HFFc6 (cell line): ENCODE data around the gene RFTN1. TPM values are rescaled to one million over a fixed set of nuclear protein-coding genes. Genes with fewer than 3 reads are reported as not detected.

ENCODE experiments used
- DNase-seq: peaks from one replicate; pipeline ENCODE4 v3.0.0-alpha.2; 2018
- H3K27ac Mint-ChIP-seq: 2 replicates; pipeline ENCODE4 v1.8.0; 2020; ENCODE audit warnings: mild to moderate bottlenecking, mixed read lengths
- H3K27me3 Mint-ChIP-seq: 2 replicates; pipeline ENCODE4 v1.8.0; 2021; ENCODE audit warnings: mild to moderate bottlenecking, moderate library complexity, mixed read lengths; ENCODE audit not compliant: insufficient read depth
- H3K36me3 Mint-ChIP-seq: 2 replicates; pipeline ENCODE4 v1.8.0; 2021; ENCODE audit warnings: low read depth, mixed read lengths
- H3K4me1 Mint-ChIP-seq: 2 replicates; pipeline ENCODE4 v1.8.0; 2020; ENCODE audit warnings: low read depth, mixed read lengths
- H3K4me3 Mint-ChIP-seq: 2 replicates; pipeline ENCODE4 v1.8.0; 2020; ENCODE audit warnings: mild to moderate bottlenecking, moderate library complexity, mixed read lengths
- H3K9me3 Mint-ChIP-seq: 2 replicates; pipeline ENCODE4 v1.8.0; 2020; ENCODE audit warnings: mild to moderate bottlenecking, mixed read lengths
- CTCF ChIP-seq: fragments of 200-600 bp; sonication (generic); IDR thresholded peaks from 2 replicates; pipeline ENCODE4 v1.5.0; 2021; ENCODE audit warnings: antibody characterized with exemption, mild to moderate bottlenecking
- total RNA-seq, 6 experiments: library from RNA; stranded (reverse); fragmentation: NEBNext Ultra II Directional; extraction: Animal tissue kit (Norgen Biotek cat#: 25700); gene quantifications; 2 replicates in 1 of 6; 3 replicates in 5 of 6; pipeline ENCODE4 v1.2.3, GENCODE V29; 2021

Gene RFTN1
- total RNA-seq, 6 experiments from 2014 or later: 53.4 to 62.4 (median 57.4) TPM

- H3K27me3 Mint-ChIP-seq: no peaks in the 10 kb centered on the region
- no peak for TF ChIP-seq CTCF
- H3K9me3 Mint-ChIP-seq: no peaks in the 10 kb centered on the region
- H3K27ac Mint-ChIP-seq: no peak overlapping the region
- H3K36me3 Mint-ChIP-seq: no peaks in the 10 kb centered on the region
- H3K4me1 Mint-ChIP-seq: peaks cover 11% of the 10 kb centered on the region
- DNase-seq: no peak
- H3K4me3 Mint-ChIP-seq: no peak overlapping the region
Observed at GRCh38 chr3:16280671-16281070, 232.8 kb downstream of the RFTN1 start.

DNA sequence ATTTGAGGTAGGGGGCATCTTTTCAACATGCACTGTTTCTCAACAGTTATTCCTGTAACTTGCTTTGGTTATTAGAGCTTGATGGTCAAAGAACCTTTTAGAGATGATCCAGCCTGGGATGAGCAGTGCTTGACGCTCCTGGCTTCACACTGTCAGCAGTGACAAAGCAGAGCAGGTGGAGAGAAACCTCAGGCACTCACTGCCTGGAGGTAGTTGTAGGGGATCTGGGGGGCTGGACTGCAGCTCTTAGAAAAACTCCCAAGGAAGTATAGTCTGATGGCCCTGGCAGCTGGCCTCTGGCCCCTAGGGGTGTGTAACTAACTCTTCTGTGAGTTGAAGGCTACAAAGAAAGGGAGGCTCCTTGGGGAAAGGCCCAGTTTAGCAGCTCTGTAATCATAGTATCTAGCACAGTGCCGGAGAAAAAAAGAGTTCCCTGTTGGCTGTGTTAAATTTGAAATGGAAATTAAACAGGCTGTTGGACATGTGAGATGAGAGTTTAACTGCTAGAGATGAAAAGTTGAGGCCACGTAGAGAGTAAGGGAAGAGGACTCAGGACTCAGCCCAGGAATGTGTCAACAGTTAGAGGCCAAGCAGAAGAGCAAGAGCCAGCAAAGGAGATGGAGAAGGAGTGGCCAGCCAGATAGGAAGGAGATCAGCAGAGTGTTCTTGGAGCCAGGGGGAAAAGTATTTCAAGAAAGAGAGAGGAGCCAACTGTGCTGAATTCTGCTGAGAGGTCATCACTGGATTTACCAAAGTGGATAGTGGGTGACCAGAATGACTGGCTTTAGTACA is 234.3 kb downstream of the RFTN1 start:
- DNase-seq: no peak
- Mint-ChIP-seq H3K9me3 (no peaks in the 10 kb centered on the region), H3K4me1 (peaks cover 11% of the 10 kb centered on the region), H3K27me3 (no peaks in the 10 kb centered on the region), H3K36me3 (no peaks in the 10 kb centered on the region), H3K27ac (no peak overlapping the region), H3K4me3 (no peak overlapping the region)
- TF ChIP-seq CTCF: no peak

DNA sequence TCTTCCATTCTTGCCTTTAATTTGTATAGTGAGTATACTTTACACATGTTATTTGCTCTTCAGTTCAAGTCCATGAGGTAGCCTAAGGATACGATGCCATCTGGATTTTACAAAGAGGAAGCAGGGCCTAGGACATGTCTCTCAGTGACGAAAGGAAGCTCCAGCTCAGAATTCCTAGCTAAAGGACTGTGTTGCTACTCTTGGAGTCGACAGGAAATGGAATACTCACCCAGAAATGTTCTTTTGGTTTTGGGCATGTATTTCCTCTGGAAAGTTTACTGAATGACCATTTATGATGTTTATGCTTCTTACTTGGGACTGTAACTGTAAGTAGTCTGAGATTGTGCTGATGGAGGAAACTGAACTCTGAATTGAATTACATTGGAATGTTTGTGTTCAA is 236.0 kb downstream of the RFTN1 start:
- Mint-ChIP-seq H3K36me3 (no peaks in the 10 kb centered on the region), H3K4me3 (peak overlapping the region; percentile 3; the same call in 1 of the 2 replicates)

DNA sequence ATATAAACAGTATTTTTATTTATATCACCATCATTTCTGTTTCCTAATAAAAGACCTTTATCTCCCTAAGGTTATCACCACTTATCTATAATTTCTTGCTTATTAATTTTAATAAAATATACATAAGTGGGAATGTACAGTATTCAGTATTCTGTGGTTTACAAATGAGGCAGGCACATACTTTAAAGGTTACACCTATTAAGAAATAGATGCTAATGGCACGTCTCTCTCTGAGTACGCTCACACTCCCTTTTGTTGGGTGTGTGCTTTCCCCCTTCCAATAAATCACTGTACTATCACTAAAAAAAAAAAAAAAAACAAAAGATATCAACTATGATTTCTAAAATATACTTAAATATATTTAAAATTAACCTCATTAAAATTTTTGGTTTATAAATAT is 239.6 kb downstream of the RFTN1 start:
- no peak for DNase-seq
- H3K36me3 Mint-ChIP-seq: no peaks in the 10 kb centered on the region; the same call in 1 of the 2 replicates
- no peak overlapping the region for H3K4me3 Mint-ChIP-seq
- no peak for TF ChIP-seq CTCF
- no peaks in the 10 kb centered on the region for H3K9me3 Mint-ChIP-seq
- no peaks in the 10 kb centered on the region for H3K27me3 Mint-ChIP-seq
- no peak overlapping the region for H3K27ac Mint-ChIP-seq
- H3K4me1 Mint-ChIP-seq: peaks cover 11% of the 10 kb centered on the region

More for the DNA sequence above, 236.0 kb downstream of the RFTN1 start:
- Mint-ChIP-seq H3K27ac (peak overlapping the region; percentile 74), H3K9me3 (no peaks in the 10 kb centered on the region), H3K27me3 (no peaks in the 10 kb centered on the region), H3K4me1 (peaks cover 11% of the 10 kb centered on the region)
- TF ChIP-seq CTCF: no peak
- no peak for DNase-seq

DNA sequence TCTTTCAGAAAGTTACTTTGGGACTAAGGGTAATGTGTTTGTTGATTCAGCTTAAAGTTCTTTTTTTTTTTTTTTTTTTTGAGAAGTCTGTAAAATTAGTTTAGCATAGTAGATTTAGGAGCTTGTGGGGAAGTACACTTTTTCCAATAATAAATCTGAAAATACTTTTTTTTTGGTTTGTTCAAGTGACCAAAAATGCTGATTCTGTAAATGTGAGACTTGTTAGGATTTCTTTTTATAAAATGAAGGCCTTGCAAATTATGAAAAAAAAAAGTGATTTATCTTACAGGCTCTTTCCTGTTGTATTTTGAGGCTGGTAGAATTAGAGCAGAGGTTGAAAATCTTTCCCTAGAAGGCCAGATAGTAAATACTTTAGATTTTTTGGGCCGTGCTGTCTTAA is 240.9 kb downstream of the RFTN1 start:
- no peak overlapping the region for H3K27ac Mint-ChIP-seq
- no peaks in the 10 kb centered on the region; the same call in 1 of the 2 replicates for H3K36me3 Mint-ChIP-seq
- H3K27me3 Mint-ChIP-seq: no peaks in the 10 kb centered on the region
- H3K9me3 Mint-ChIP-seq: no peaks in the 10 kb centered on the region
- H3K4me1 Mint-ChIP-seq: peaks cover 9% of the 10 kb centered on the region
- TF ChIP-seq CTCF: no peak
- no peak overlapping the region for H3K4me3 Mint-ChIP-seq
- no peak for DNase-seq
